ENCODE data around the gene NBEAL1.
"Not testable (repeated sequence)": the region's sequence is repeated elsewhere in the genome, so short reads cannot be mapped to it uniquely, and the experiment has no call there.

The NBEAL1 gene

DNA sequence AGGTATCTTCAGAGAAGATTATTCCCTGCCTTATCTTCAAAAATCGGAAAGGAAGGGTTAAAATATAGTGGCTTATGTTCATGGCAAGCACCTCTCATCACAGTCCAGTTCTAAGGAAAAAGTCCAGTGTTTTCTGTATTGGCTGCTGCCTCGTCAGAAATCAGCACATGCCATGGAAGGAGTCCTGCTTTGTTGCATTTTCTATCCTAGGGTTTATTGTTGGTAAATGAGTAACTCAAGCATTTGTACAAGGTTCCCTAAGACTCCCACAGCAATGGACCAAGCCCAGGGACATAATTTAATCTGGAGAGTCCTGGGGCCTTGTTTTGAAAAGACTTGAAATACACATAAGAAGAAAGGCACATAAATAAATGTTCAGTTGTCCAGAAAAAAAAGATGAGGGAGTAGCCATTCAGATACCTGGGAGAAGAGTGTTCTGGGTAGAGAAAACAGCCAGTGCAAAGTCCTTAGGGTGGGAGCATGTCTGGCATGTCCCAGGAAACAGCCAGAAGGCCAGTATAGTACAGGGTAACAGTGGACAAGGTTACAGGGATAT, 26.4 kb downstream of the NBEAL1 start:
- Histone ChIP-seq H3K9ac (ENCODE audit: low read depth, low read length) (no peak overlapping the region), H3K27me3 (ENCODE audit: control insufficient read depth, insufficient read depth, low read length) (no peaks in the 10 kb centered on the region), H3K9me3 (ENCODE audit: control insufficient read depth, insufficient read depth, low read length) (no peaks in the 10 kb centered on the region), H3K36me3 (ENCODE audit: control insufficient read depth, insufficient read depth, low read length) (peaks cover 7% of the 10 kb centered on the region), H3K4me3 (ENCODE audit: low read depth, low read length) (no peak overlapping the region), H3K4me1 (ENCODE audit: control insufficient read depth, insufficient read depth, low read length) (no peaks in the 10 kb centered on the region)

GRCh38 chr2:203042178-203042577, 27.5 kb downstream of the NBEAL1 start:
- Histone ChIP-seq H3K4me1 (ENCODE audit: control insufficient read depth, insufficient read depth, low read length) (no peaks in the 10 kb centered on the region), H3K9me3 (ENCODE audit: control insufficient read depth, insufficient read depth, low read length) (no peaks in the 10 kb centered on the region), H3K27me3 (ENCODE audit: control insufficient read depth, insufficient read depth, low read length) (no peaks in the 10 kb centered on the region), H3K9ac (ENCODE audit: low read depth, low read length) (no peak overlapping the region), H3K36me3 (ENCODE audit: control insufficient read depth, insufficient read depth, low read length) (peaks cover 7% of the 10 kb centered on the region), H3K4me3 (ENCODE audit: low read depth, low read length) (no peak overlapping the region)

DNA sequence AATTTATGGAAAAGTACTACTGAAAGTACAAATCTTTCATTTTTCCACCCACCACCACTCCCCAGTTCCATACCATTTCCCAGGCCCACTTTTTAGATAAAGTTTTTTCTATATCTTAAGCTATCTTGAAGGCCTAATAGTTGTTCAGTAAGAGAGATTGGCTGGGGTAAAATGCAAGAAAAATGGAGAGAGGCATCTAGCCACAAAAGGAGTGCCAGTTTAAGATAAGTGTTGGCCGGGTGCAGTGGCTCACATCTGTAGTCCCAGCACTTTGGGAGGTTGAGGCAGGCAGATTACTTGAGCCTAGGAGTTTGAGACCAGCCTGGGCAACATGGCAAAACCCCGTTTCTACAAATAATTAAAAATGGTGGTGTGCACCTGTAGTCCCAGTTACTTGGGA, 28.6 kb downstream of the NBEAL1 start:
- H3K4me3 ChIP-seq (ENCODE audit: low read depth, low read length), result no peak overlapping the region
- no peaks in the 10 kb centered on the region for H3K4me1 ChIP-seq (ENCODE audit: control insufficient read depth, insufficient read depth, low read length)
- H3K9ac ChIP-seq (ENCODE audit: low read depth, low read length), result no peak overlapping the region
- H3K36me3 ChIP-seq (ENCODE audit: control insufficient read depth, insufficient read depth, low read length), result peaks cover 7% of the 10 kb centered on the region
- H3K27me3 ChIP-seq (ENCODE audit: control insufficient read depth, insufficient read depth, low read length), result no peaks in the 10 kb centered on the region
- H3K9me3 ChIP-seq (ENCODE audit: control insufficient read depth, insufficient read depth, low read length), result no peaks in the 10 kb centered on the region

DNA sequence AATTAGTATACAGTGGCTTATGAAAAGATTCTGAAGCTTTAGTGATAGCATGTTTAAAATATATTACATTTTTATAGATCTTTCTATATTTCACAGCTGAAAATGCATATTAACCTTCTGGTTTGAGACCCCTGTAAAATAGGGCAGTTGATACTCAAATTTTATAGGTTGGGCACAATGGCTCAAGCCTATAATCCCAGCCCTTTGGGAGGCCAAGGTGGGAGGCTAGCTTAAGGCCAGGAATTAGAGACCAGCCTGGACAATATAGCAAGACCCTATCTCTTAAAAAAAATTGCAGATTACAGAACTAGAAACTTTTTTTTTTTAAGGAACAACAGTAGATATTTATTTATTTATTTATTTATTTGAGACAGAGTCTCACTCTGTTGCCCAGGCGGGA, 31.2 kb downstream of the NBEAL1 start:
- Histone ChIP-seq H3K9me3 (ENCODE audit: control insufficient read depth, insufficient read depth, low read length) (no peaks in the 10 kb centered on the region), H3K4me1 (ENCODE audit: control insufficient read depth, insufficient read depth, low read length) (no peaks in the 10 kb centered on the region), H3K9ac (ENCODE audit: low read depth, low read length) (no peak overlapping the region), H3K36me3 (ENCODE audit: control insufficient read depth, insufficient read depth, low read length) (peaks cover 7% of the 10 kb centered on the region), H3K4me3 (ENCODE audit: low read depth, low read length) (no peak overlapping the region), H3K27me3 (ENCODE audit: control insufficient read depth, insufficient read depth, low read length) (no peaks in the 10 kb centered on the region)

DNA sequence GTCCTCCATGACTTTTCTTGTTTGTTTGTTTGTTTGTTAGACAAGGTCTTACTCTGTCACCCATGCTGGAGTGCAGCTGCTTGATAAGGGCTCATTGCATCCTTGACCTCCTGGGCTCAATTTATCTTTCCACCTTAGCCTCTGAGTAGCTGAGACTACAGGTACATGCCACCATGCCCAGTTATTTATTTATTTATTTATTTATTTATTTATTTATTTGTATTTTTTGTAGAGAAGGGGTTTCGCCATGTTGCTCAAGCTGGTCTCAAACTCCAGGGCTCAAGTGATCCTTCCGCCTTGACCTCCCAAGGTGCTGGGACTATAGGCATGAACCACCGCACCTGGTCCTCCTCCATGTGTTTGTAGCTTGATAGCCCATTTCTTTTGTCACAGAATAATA, 37.9 kb downstream of the NBEAL1 start:
- Histone ChIP-seq H3K4me1 (ENCODE audit: control insufficient read depth, insufficient read depth, low read length) (no peaks in the 10 kb centered on the region), H3K4me3 (ENCODE audit: low read depth, low read length) (no peak overlapping the region), H3K36me3 (ENCODE audit: control insufficient read depth, insufficient read depth, low read length) (no peaks in the 10 kb centered on the region)

GRCh38 chr2:203059567-203060240, 45.0 kb downstream of the NBEAL1 start:
- H3K9ac ChIP-seq (ENCODE audit: low read depth, low read length), result no peak overlapping the region
- H3K27me3 ChIP-seq (ENCODE audit: control insufficient read depth, insufficient read depth, low read length), result no peaks in the 10 kb centered on the region
- no peaks in the 10 kb centered on the region for H3K9me3 ChIP-seq (ENCODE audit: control insufficient read depth, insufficient read depth, low read length)
- no peaks in the 10 kb centered on the region for H3K36me3 ChIP-seq (ENCODE audit: control insufficient read depth, insufficient read depth, low read length)
- H3K4me1 ChIP-seq (ENCODE audit: control insufficient read depth, insufficient read depth, low read length), result no peaks in the 10 kb centered on the region
- no peak overlapping the region for H3K4me3 ChIP-seq (ENCODE audit: low read depth, low read length)

More for the DNA sequence above, 37.9 kb downstream of the NBEAL1 start:
- H3K27me3 ChIP-seq (ENCODE audit: control insufficient read depth, insufficient read depth, low read length), result no peaks in the 10 kb centered on the region
- no peak overlapping the region for H3K9ac ChIP-seq (ENCODE audit: low read depth, low read length)
- no peaks in the 10 kb centered on the region for H3K9me3 ChIP-seq (ENCODE audit: control insufficient read depth, insufficient read depth, low read length)

- H3K9ac ChIP-seq (ENCODE audit: low read depth, low read length), result no peak overlapping the region
- no peaks in the 10 kb centered on the region for H3K27me3 ChIP-seq (ENCODE audit: control insufficient read depth, insufficient read depth, low read length)
- H3K9me3 ChIP-seq (ENCODE audit: control insufficient read depth, insufficient read depth, low read length), result no peaks in the 10 kb centered on the region
- H3K36me3 ChIP-seq (ENCODE audit: control insufficient read depth, insufficient read depth, low read length), result no peaks in the 10 kb centered on the region
- H3K4me3 ChIP-seq (ENCODE audit: low read depth, low read length), result no peak overlapping the region
- no peaks in the 10 kb centered on the region for H3K4me1 ChIP-seq (ENCODE audit: control insufficient read depth, insufficient read depth, low read length)
Measured at GRCh38 chr2:203061346-203061745, 46.7 kb downstream of the NBEAL1 start.

DNA sequence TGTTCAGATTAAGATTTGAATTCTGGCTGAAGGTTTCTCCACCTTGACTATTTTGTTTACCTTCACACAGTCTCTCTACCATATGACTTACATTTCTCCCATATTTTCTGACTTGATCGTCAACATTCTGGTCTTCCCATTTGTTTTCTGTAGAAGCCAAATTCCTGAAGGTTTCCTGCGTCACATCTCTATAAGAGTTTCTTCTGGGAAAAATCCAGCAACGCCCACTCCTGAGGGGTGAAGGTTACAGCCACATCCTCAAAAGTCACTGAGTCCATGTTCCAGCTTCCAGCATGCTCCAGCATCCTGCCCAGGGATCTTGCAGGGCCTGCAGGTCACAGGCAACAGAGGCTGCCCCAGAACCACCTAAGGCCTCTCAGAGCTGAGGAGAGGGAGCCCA, 47.5 kb downstream of the NBEAL1 start:
- Histone ChIP-seq H3K9ac (ENCODE audit: low read depth, low read length) (no peak overlapping the region), H3K9me3 (ENCODE audit: control insufficient read depth, insufficient read depth, low read length) (no peaks in the 10 kb centered on the region), H3K27me3 (ENCODE audit: control insufficient read depth, insufficient read depth, low read length) (no peaks in the 10 kb centered on the region), H3K4me1 (ENCODE audit: control insufficient read depth, insufficient read depth, low read length) (no peaks in the 10 kb centered on the region), H3K4me3 (ENCODE audit: low read depth, low read length) (no peak overlapping the region), H3K36me3 (ENCODE audit: control insufficient read depth, insufficient read depth, low read length) (no peaks in the 10 kb centered on the region)

GRCh38 chr2:203066519-203067091, 51.9 kb downstream of the NBEAL1 start:
- not testable (repeated sequence) for H3K4me1 ChIP-seq (ENCODE audit: control insufficient read depth, insufficient read depth, low read length); H3K27me3 ChIP-seq (ENCODE audit: control insufficient read depth, insufficient read depth, low read length); H3K9ac ChIP-seq (ENCODE audit: low read depth, low read length); H3K9me3 ChIP-seq (ENCODE audit: control insufficient read depth, insufficient read depth, low read length); H3K4me3 ChIP-seq (ENCODE audit: low read depth, low read length); H3K36me3 ChIP-seq (ENCODE audit: control insufficient read depth, insufficient read depth, low read length)

DNA sequence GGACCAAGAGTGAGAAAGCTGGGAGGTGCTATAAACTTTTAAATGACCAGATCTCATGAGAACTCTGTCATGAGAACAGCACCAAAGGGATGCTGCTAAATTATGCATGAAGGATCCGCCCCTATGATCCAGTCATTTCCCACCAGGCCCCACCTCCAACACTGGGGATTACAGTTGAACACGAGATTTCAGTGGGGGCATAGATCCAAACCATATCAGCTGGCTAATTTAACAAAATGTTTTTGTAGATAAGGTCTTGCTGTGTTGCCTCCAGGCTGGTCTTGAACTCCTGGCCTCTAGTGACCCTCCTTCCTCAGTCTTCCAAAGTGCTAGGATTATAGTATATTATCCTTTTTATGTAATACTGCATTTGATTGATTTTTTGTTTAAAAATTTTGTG, 56.0 kb downstream of the NBEAL1 start:
- no peak overlapping the region for H3K4me3 ChIP-seq (ENCODE audit: low read depth, low read length)
- no peak overlapping the region for H3K9ac ChIP-seq (ENCODE audit: low read depth, low read length)
- H3K27me3 ChIP-seq (ENCODE audit: control insufficient read depth, insufficient read depth, low read length), result no peaks in the 10 kb centered on the region
- H3K36me3 ChIP-seq (ENCODE audit: control insufficient read depth, insufficient read depth, low read length), result no peaks in the 10 kb centered on the region
- H3K9me3 ChIP-seq (ENCODE audit: control insufficient read depth, insufficient read depth, low read length), result no peaks in the 10 kb centered on the region
- no peaks in the 10 kb centered on the region for H3K4me1 ChIP-seq (ENCODE audit: control insufficient read depth, insufficient read depth, low read length)

DNA sequence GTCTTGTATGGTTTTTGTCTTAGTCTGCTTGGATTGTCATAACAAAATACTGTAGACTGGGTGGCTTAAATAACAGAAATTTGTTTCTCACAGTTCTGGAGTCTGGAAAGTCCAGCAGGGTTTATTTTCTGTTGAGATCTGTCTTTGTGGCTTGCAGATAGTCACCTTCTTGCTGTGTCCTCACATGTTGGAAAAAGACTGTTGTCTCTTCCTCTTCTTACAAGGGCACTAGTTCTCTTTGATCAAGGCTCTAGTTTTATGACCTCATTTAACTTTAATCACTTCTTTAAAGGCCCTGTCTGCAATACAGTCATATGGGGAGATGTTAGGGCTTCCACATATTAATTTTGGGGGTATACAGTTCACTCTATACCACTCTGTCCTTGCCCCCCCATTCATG, 56.5 kb downstream of the NBEAL1 start:
- no peak overlapping the region for H3K4me3 ChIP-seq (ENCODE audit: low read depth, low read length)
- no peaks in the 10 kb centered on the region for H3K27me3 ChIP-seq (ENCODE audit: control insufficient read depth, insufficient read depth, low read length)
- no peaks in the 10 kb centered on the region for H3K9me3 ChIP-seq (ENCODE audit: control insufficient read depth, insufficient read depth, low read length)
- H3K4me1 ChIP-seq (ENCODE audit: control insufficient read depth, insufficient read depth, low read length), result no peaks in the 10 kb centered on the region
- H3K9ac ChIP-seq (ENCODE audit: low read depth, low read length), result no peak overlapping the region
- H3K36me3 ChIP-seq (ENCODE audit: control insufficient read depth, insufficient read depth, low read length), result no peaks in the 10 kb centered on the region

GRCh38 chr2:203072371-203072770, 57.7 kb downstream of the NBEAL1 start:
- no peaks in the 10 kb centered on the region for H3K36me3 ChIP-seq (ENCODE audit: control insufficient read depth, insufficient read depth, low read length)
- no peaks in the 10 kb centered on the region for H3K27me3 ChIP-seq (ENCODE audit: control insufficient read depth, insufficient read depth, low read length)
- no peak overlapping the region for H3K4me3 ChIP-seq (ENCODE audit: low read depth, low read length)
- no peaks in the 10 kb centered on the region for H3K9me3 ChIP-seq (ENCODE audit: control insufficient read depth, insufficient read depth, low read length)
- H3K4me1 ChIP-seq (ENCODE audit: control insufficient read depth, insufficient read depth, low read length), result no peaks in the 10 kb centered on the region
- H3K9ac ChIP-seq (ENCODE audit: low read depth, low read length), result no peak overlapping the region

Measured in iPS-15b (cell line).